Measurements from ENCODE around the gene SULT1C2.

Gene SULT1C2

DNA sequence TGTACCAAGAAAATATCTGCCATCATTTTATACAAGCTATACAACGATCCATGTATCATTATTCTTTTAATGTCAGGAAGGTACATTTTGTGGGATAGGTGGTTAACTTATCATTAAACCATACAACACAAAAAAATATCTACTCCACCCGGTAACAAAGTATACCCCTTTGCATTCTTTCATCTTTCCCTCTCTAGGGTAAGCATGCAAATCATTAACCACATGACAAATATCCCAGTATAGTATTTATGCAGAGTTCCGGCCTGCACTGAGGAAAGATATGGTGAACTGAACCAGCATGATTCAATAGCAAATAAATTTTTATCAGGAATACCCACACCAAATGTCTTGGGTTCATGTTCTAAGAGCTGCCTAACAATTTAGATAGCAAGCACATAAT, 22.5 kb upstream of the SULT1C2 start:
- no peak for TF ChIP-seq SIN3A (IDR thresholded peaks at IDR 0.05; ENCODE audit: borderline replicate concordance, insufficient read depth, low read length)
- TF ChIP-seq, protein P1, sequence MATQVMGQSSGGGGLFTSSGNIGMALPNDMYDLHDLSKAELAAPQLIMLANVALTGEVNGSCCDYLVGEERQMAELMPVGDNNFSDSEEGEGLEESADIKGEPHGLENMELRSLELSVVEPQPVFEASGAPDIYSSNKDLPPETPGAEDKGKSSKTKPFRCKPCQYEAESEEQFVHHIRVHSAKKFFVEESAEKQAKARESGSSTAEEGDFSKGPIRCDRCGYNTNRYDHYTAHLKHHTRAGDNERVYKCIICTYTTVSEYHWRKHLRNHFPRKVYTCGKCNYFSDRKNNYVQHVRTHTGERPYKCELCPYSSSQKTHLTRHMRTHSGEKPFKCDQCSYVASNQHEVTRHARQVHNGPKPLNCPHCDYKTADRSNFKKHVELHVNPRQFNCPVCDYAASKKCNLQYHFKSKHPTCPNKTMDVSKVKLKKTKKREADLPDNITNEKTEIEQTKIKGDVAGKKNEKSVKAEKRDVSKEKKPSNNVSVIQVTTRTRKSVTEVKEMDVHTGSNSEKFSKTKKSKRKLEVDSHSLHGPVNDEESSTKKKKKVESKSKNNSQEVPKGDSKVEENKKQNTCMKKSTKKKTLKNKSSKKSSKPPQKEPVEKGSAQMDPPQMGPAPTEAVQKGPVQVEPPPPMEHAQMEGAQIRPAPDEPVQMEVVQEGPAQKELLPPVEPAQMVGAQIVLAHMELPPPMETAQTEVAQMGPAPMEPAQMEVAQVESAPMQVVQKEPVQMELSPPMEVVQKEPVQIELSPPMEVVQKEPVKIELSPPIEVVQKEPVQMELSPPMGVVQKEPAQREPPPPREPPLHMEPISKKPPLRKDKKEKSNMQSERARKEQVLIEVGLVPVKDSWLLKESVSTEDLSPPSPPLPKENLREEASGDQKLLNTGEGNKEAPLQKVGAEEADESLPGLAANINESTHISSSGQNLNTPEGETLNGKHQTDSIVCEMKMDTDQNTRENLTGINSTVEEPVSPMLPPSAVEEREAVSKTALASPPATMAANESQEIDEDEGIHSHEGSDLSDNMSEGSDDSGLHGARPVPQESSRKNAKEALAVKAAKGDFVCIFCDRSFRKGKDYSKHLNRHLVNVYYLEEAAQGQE (IDR thresholded peaks at IDR 0.05; ENCODE audit: insufficient read depth in 1 of 2, low read depth in 2 of 2, low read length in 2 of 2) = no peak
- TF ChIP-seq POLR2AphosphoS5 (IDR thresholded peaks at IDR 0.05; ENCODE audit: low read depth, low read length) = no peak
- no peak for TF ChIP-seq FOXP2 (optimal IDR thresholded peaks at IDR 0.05; ENCODE audit: borderline replicate concordance, extremely low read depth, extremely low read length, insufficient read depth)
- TF ChIP-seq TAF1 (IDR thresholded peaks at IDR 0.05; ENCODE audit: borderline replicate concordance, insufficient read depth, low read length) = no peak

DNA sequence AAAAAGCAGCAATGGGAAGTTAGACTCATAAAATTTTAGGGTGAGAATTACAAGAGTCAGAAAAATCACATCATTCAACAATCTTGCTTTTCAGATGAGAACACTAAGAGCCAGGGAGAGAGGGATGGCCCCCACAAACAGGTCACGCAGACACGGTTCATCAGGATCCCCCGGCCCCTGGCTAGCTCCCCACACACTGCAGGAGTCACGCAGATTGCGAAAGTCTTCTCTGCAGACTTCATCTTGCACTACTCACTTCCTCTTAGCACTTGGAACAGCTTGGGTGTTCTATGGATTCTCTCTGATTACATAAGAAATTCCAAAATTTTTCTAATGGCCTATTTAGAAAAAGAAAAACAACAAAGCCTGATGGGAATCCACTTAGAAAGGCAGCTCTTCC, 21.6 kb upstream of the SULT1C2 start:
- TF ChIP-seq TAF1 (IDR thresholded peaks at IDR 0.05; ENCODE audit: borderline replicate concordance, insufficient read depth, low read length) (no peak), SIN3A (IDR thresholded peaks at IDR 0.05; ENCODE audit: borderline replicate concordance, insufficient read depth, low read length) (no peak), POLR2AphosphoS5 (IDR thresholded peaks at IDR 0.05; ENCODE audit: low read depth, low read length) (no peak), FOXP2 (optimal IDR thresholded peaks at IDR 0.05; ENCODE audit: borderline replicate concordance, extremely low read depth, extremely low read length, insufficient read depth) (no peak)
- TF ChIP-seq, protein P1 (IDR thresholded peaks at IDR 0.05; ENCODE audit: insufficient read depth in 1 of 2, low read depth in 2 of 2, low read length in 2 of 2) = no peak

DNA sequence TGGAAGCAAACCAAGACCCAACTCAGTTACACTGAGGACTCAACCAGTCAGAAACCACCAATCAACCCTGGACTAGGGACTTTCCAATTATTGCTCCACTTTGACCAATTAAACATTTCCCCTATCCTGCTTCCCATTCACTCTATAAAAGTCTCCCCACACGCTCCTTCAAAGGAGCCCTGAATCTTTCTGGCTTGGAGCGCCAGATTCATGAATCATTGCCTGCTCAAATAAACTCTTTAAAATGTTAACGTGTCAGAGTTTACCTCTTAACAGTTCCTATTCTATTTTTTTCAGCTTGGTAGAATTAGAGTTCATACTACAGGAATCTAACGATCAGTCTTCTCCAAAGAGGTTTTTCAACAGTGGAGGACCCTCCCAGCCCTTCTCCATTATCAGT, 20.7 kb upstream of the SULT1C2 start:
- TF ChIP-seq SIN3A (IDR thresholded peaks at IDR 0.05; ENCODE audit: borderline replicate concordance, insufficient read depth, low read length) (no peak), FOXP2 (optimal IDR thresholded peaks at IDR 0.05; ENCODE audit: borderline replicate concordance, extremely low read depth, extremely low read length, insufficient read depth) (no peak), POLR2AphosphoS5 (IDR thresholded peaks at IDR 0.05; ENCODE audit: low read depth, low read length) (no peak), TAF1 (IDR thresholded peaks at IDR 0.05; ENCODE audit: borderline replicate concordance, insufficient read depth, low read length) (no peak)
- TF ChIP-seq, protein P1 (IDR thresholded peaks at IDR 0.05; ENCODE audit: insufficient read depth in 1 of 2, low read depth in 2 of 2, low read length in 2 of 2) = no peak

DNA sequence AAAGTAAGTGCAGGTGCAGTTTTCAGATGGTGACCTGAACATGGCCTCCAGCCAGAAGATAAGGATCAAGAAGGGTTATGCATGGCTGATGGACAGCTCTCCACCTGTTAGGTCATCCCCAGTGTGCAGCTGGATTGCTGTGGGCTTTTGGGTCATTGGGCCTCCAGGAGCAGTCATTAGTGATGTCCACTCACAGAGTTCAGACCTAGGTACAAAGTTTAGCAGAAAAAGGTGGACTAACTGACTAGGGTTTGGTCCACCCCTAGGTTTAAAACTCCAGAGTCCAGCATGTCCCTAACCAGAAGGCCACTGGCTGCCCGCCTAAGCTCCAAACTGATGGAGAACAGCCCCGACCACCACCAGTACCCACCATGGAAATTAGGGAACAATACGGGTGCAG, 18.3 kb upstream of the SULT1C2 start:
- no peak for TF ChIP-seq SIN3A (IDR thresholded peaks at IDR 0.05; ENCODE audit: borderline replicate concordance, insufficient read depth, low read length)
- TF ChIP-seq TAF1 (IDR thresholded peaks at IDR 0.05; ENCODE audit: borderline replicate concordance, insufficient read depth, low read length) = no peak
- no peak for TF ChIP-seq FOXP2 (optimal IDR thresholded peaks at IDR 0.05; ENCODE audit: borderline replicate concordance, extremely low read depth, extremely low read length, insufficient read depth)
- TF ChIP-seq, protein P1 (IDR thresholded peaks at IDR 0.05; ENCODE audit: insufficient read depth in 1 of 2, low read depth in 2 of 2, low read length in 2 of 2) = no peak
- no peak for TF ChIP-seq POLR2AphosphoS5 (IDR thresholded peaks at IDR 0.05; ENCODE audit: low read depth, low read length)

Measured in PFSK-1 (cell line).